MM.1S (cell line): ENCODE results near the gene TIMM17B.
"Not testable (repeated sequence)": the region's sequence is repeated elsewhere in the genome, so short reads cannot be mapped to it uniquely, and the experiment has no call there.

Experiments used
- DNase-seq: peaks from one replicate; pipeline ENCODE4 v3.0.0-alpha.2; 2015
- H2AFZ ChIP-seq: fragments of 300-600 bp; sonication (generic); 2 replicates; pipeline ENCODE4 v1.6.0; 2016; ENCODE audit warnings: antibody characterized with exemption, low read length
- H3F3A ChIP-seq: fragments of 300-600 bp; sonication (generic); 2 replicates; pipeline ENCODE4 v1.6.1; 2016; ENCODE audit warnings: mild to moderate bottlenecking, antibody characterized with exemption, low read length, moderate library complexity, mixed read lengths; ENCODE audit not compliant: insufficient read depth
- H3K27ac ChIP-seq: fragments of 300-600 bp; sonication (generic); 2 replicates; pipeline ENCODE4 v1.5.1; 2016; ENCODE audit warnings: mild to moderate bottlenecking, low read length
- H3K27me3 ChIP-seq: fragments of 300-600 bp; sonication (generic); replicated peaks from 2 replicates; pipeline ENCODE4 v1.6.0; 2016; ENCODE audit warnings: low read length; ENCODE audit not compliant: insufficient read depth
- H3K36me3 ChIP-seq: fragments of 300-600 bp; sonication (generic); replicated peaks from 2 replicates; pipeline ENCODE4 v1.6.1; 2016; ENCODE audit warnings: mild to moderate bottlenecking, low read length, mixed read lengths; ENCODE audit not compliant: insufficient read depth
- H3K4me1 ChIP-seq: fragments of 300-600 bp; sonication (generic); 2 replicates; pipeline ENCODE4 v1.6.1; 2016; ENCODE audit warnings: low read length, mixed read lengths
- H3K4me2 ChIP-seq: fragments of 300-600 bp; sonication (generic); 2 replicates; pipeline ENCODE4 v1.6.0; 2016; ENCODE audit warnings: low read depth, low read length
- H3K4me3 ChIP-seq: fragments of 300-600 bp; sonication (generic); 2 replicates; pipeline ENCODE4 v1.5.1; 2016; ENCODE audit warnings: low read length, mixed read lengths
- H3K79me2 ChIP-seq: fragments of 300-600 bp; sonication (generic); 2 replicates; pipeline ENCODE4 v1.6.1; 2016; ENCODE audit warnings: mixed run types, low read length, mixed read lengths
- H3K9ac ChIP-seq: fragments of 300-600 bp; sonication (generic); 2 replicates; pipeline ENCODE4 v1.6.1; 2016; ENCODE audit warnings: low read length, mixed read lengths
- H3K9me2 ChIP-seq: fragments of 300-600 bp; sonication (generic); replicated peaks from 2 replicates; pipeline ENCODE4 v1.6.1; 2016; ENCODE audit warnings: mild to moderate bottlenecking, low read length, mixed read lengths; ENCODE audit not compliant: insufficient read depth
- H3K9me3 ChIP-seq: fragments of 300-600 bp; sonication (generic); replicated peaks from 2 replicates; pipeline ENCODE4 v1.6.1; 2016; ENCODE audit warnings: mild to moderate bottlenecking, low read length, mixed read lengths; ENCODE audit not compliant: insufficient read depth
- H4K20me1 ChIP-seq: fragments of 300-600 bp; sonication (generic); 2 replicates; pipeline ENCODE4 v1.6.1; 2016; ENCODE audit warnings: mild to moderate bottlenecking, low read length, moderate library complexity, mixed read lengths; ENCODE audit not compliant: insufficient read depth
- CTCF ChIP-seq: fragments of 300-600 bp; sonication (generic); IDR thresholded peaks from 2 replicates; pipeline ENCODE4 v1.5.1; 2016; ENCODE audit warnings: antibody characterized with exemption, low read length, mixed read lengths
- EZH2 ChIP-seq: fragments of 300-600 bp; sonication (generic); optimal IDR thresholded peaks from 2 replicates; pipeline ENCODE3; 2017; ENCODE audit warnings: low read depth, mild to moderate bottlenecking, antibody characterized with exemption, low read length, mixed read lengths
- EZH2phosphoT487 ChIP-seq: fragments of 300-600 bp; sonication (generic); IDR thresholded peaks from 2 replicates; pipeline ENCODE4 v1.6.1; 2018; ENCODE audit warnings: antibody characterized with exemption, low read length

The TIMM17B gene

GRCh38 chrX:48883729-48884128 is 13.8 kb downstream of the TIMM17B start:
- no peaks in the 10 kb centered on the region for H3K9me3 ChIP-seq
- H3F3A ChIP-seq = no peaks in the 10 kb centered on the region
- no peak overlapping the region for H3K4me3 ChIP-seq
- TF ChIP-seq EZH2phosphoT487 (no peak), CTCF (peak; percentile 22)
- H3K9me2 ChIP-seq = no peaks in the 10 kb centered on the region
- no peak overlapping the region for H3K4me2 ChIP-seq
- H3K9ac ChIP-seq = no peak overlapping the region
- H2AFZ ChIP-seq = no peak overlapping the region
- H3K79me2 ChIP-seq = no peaks in the 10 kb centered on the region
- no peaks in the 10 kb centered on the region for H3K36me3 ChIP-seq
- DNase-seq = no peak
- no peaks in the 10 kb centered on the region for H4K20me1 ChIP-seq
- no peaks in the 10 kb centered on the region for H3K4me1 ChIP-seq
- no peak overlapping the region for H3K27ac ChIP-seq
- no peaks in the 10 kb centered on the region for H3K27me3 ChIP-seq

GRCh38 chrX:48876944-48877343 is 20.6 kb downstream of the TIMM17B start:
- not testable (repeated sequence) for H3K4me3 ChIP-seq, H3K79me2 ChIP-seq, H3K4me2 ChIP-seq, H3K27me3 ChIP-seq, H2AFZ ChIP-seq, H3K9me3 ChIP-seq, H3K4me1 ChIP-seq, H3K9me2 ChIP-seq, H4K20me1 ChIP-seq, H3K36me3 ChIP-seq, H3F3A ChIP-seq, H3K27ac ChIP-seq, H3K9ac ChIP-seq, DNase-seq

GRCh38 chrX:48872017-48872416 is 25.6 kb downstream of the TIMM17B start:
- not testable (repeated sequence) for H2AFZ ChIP-seq, H3F3A ChIP-seq, H3K4me1 ChIP-seq, H3K36me3 ChIP-seq, H3K4me3 ChIP-seq, H3K4me2 ChIP-seq, H3K9ac ChIP-seq, H4K20me1 ChIP-seq, H3K27ac ChIP-seq, H3K79me2 ChIP-seq, DNase-seq, H3K27me3 ChIP-seq, H3K9me2 ChIP-seq, H3K9me3 ChIP-seq

- H2AFZ ChIP-seq = no peak overlapping the region
- no peaks in the 10 kb centered on the region for H3K27me3 ChIP-seq
- no peak for TF ChIP-seq EZH2phosphoT487
- no peak for TF ChIP-seq EZH2
- no peaks in the 10 kb centered on the region for H3F3A ChIP-seq
- DNase-seq = no peak
- no peak overlapping the region for H3K9ac ChIP-seq
- no peak overlapping the region for H3K27ac ChIP-seq
- no peaks in the 10 kb centered on the region for H3K4me1 ChIP-seq
- H4K20me1 ChIP-seq = no peaks in the 10 kb centered on the region
- no peaks in the 10 kb centered on the region for H3K79me2 ChIP-seq
- H3K9me3 ChIP-seq = no peaks in the 10 kb centered on the region
- no peaks in the 10 kb centered on the region for H3K36me3 ChIP-seq
- H3K4me3 ChIP-seq = no peak overlapping the region
- no peaks in the 10 kb centered on the region for H3K9me2 ChIP-seq
- no peak overlapping the region for H3K4me2 ChIP-seq
Observed at GRCh38 chrX:48864210-48864609, 33.4 kb downstream of the TIMM17B start.

GRCh38 chrX:48854898-48855297 is 42.7 kb downstream of the TIMM17B start:
- no peak overlapping the region for H3K4me2 ChIP-seq
- no peak for DNase-seq

GRCh38 chrX:48854121-48854804 is 43.3 kb downstream of the TIMM17B start:
- H3K4me2 ChIP-seq, DNase-seq: not testable (repeated sequence)

More at GRCh38 chrX:48854898-48855297, 42.7 kb downstream of the TIMM17B start:
- no peaks in the 10 kb centered on the region for H3K9me2 ChIP-seq
- no peaks in the 10 kb centered on the region for H4K20me1 ChIP-seq
- H3K27ac ChIP-seq = no peak overlapping the region
- no peaks in the 10 kb centered on the region for H3K4me1 ChIP-seq
- no peaks in the 10 kb centered on the region for H3K27me3 ChIP-seq
- no peak for TF ChIP-seq EZH2phosphoT487
- 0 out of 2 replicates have a peak, but pooled peaks have one; percentile 12 for TF ChIP-seq CTCF
- no peak overlapping the region for H2AFZ ChIP-seq
- no peak overlapping the region for H3K4me3 ChIP-seq
- H3K36me3 ChIP-seq = no peaks in the 10 kb centered on the region
- no peak overlapping the region for H3K9ac ChIP-seq
- H3K79me2 ChIP-seq = no peaks in the 10 kb centered on the region
- no peaks in the 10 kb centered on the region for H3K9me3 ChIP-seq
- no peaks in the 10 kb centered on the region for H3F3A ChIP-seq

More at GRCh38 chrX:48854121-48854804, 43.3 kb downstream of the TIMM17B start:
- H3K36me3 ChIP-seq, H3K9ac ChIP-seq, H3K27ac ChIP-seq, H4K20me1 ChIP-seq, H3K4me3 ChIP-seq, H3K79me2 ChIP-seq, H3F3A ChIP-seq, H3K9me2 ChIP-seq, H3K9me3 ChIP-seq, H3K27me3 ChIP-seq, H2AFZ ChIP-seq, H3K4me1 ChIP-seq: not testable (repeated sequence)
